ENCODE measurements around the gene CBARP. TPM values are rescaled to one million over a fixed set of nuclear protein-coding genes. Genes with fewer than 3 reads are reported as not detected.

Gene CBARP
- total and polyA plus RNA-seq, 2 of the 4 experiments (the other 2 are of a cell fraction): 0.18 to 3.9 TPM

GRCh38 chr19:1182068-1182467 lies 55.7 kb downstream of the CBARP start:
- BruUV-seq (replicated peaks): no TSS peak
- no peak overlapping the region for H2BK120ac ChIP-seq (ENCODE audit: low read depth, low read length)
- H3K4me2 ChIP-seq (ENCODE audit: low read depth, low read length): no peak overlapping the region
- H4K91ac ChIP-seq (ENCODE audit: insufficient read depth, low read depth, low read length): no peak overlapping the region
- intact Hi-C loops (cut with micrococcal nuclease) (no loop called here), dilution Hi-C loops (cut with HindIII; ENCODE audit: low sequenced_read_pairs, unreplicated experiment) (no loop called here), in situ Hi-C loops (cut with MboI; ENCODE audit: low sequenced_read_pairs) (no loop called here)
- no peak overlapping the region for H3K56ac ChIP-seq (ENCODE audit: extremely low read depth, insufficient read depth, low read length)
- TF ChIP-seq BHLHE40 (IDR thresholded peaks at IDR 0.05; ENCODE audit: low read depth, low read length) (no peak), MAFK (IDR thresholded peaks at IDR 0.05; ENCODE audit: low read depth, low read length) (no peak), CHD1 (IDR thresholded peaks at IDR 0.05; ENCODE audit: low read depth, low read length) (no peak), USF2 (IDR thresholded peaks at IDR 0.05; ENCODE audit: low read depth, low read length) (no peak), FOS (IDR thresholded peaks at IDR 0.05; ENCODE audit: low read depth, low read length) (no peak), MAZ (IDR thresholded peaks at IDR 0.05; ENCODE audit: borderline replicate concordance, low read depth, low read length) (no peak), CEBPB (IDR thresholded peaks at IDR 0.05; ENCODE audit: low read depth, low read length) (no peak), RFX5 (IDR thresholded peaks at IDR 0.05; ENCODE audit: low read depth, low read length) (no peak), POLR2A (IDR thresholded peaks at IDR 0.05; ENCODE audit: low read depth, low read length) (no peak), ELK1 (IDR thresholded peaks at IDR 0.05; ENCODE audit: borderline replicate concordance, low read depth, low read length) (no peak), MXI1 (IDR thresholded peaks at IDR 0.05; ENCODE audit: borderline replicate concordance, low read depth, low read length) (no peak)
- H4K8ac ChIP-seq (ENCODE audit: low read depth in 2 of 2, low read length in 2 of 2): no peak overlapping the region
- no peaks in the 10 kb centered on the region for H3K79me1 ChIP-seq (ENCODE audit: low read depth in 1 of 2, low read length in 2 of 2)
- WGBS, 2 experiments (ENCODE audit: extremely low coverage in 2 of 2, insufficient read length in 1 of 2): 100% methylated on average over 4 of the region's 10 CpGs; no CpG with 5 or more reads in 1 of the 2 experiments
- H3K27ac ChIP-seq (ENCODE audit: insufficient read depth, low read length): no peak overlapping the region
- H4K20me1 ChIP-seq (ENCODE audit: insufficient read depth, low read length): no peaks in the 10 kb centered on the region
- H3K18ac ChIP-seq (ENCODE audit: low read depth, low read length): no peak overlapping the region
- peak overlapping the region; percentile 87; the same call in 1 of the 2 replicates for H2AK5ac ChIP-seq (ENCODE audit: low read depth, low read length)
- no peak overlapping the region for H3K23ac ChIP-seq (ENCODE audit: low read depth, low read length)
- no peak overlapping the region for H3K9ac ChIP-seq (ENCODE audit: low read depth, low read length)
- no peaks in the 10 kb centered on the region for H3K36me3 ChIP-seq (ENCODE audit: control insufficient read depth, insufficient read depth, low read length)
- H3K14ac ChIP-seq (replicated peaks; ENCODE audit: low read depth, low read length): no peak overlapping the region
- peak overlapping the region; percentile 89 for H2AK9ac ChIP-seq (replicated peaks; ENCODE audit: low read depth, low read length, poor library complexity)
- POLR2A ChIA-PET (ENCODE audit: unreplicated experiment): no interaction called here
- no peak overlapping the region for H3K4me3 ChIP-seq (ENCODE audit: insufficient read depth, low read depth, low read length)
- H4K5ac ChIP-seq (ENCODE audit: low read depth, low read length): no peak overlapping the region
- no peak for DNase-seq
- no peaks in the 10 kb centered on the region for H3K9me3 ChIP-seq (ENCODE audit: control insufficient read depth, insufficient read depth, low read length)
- H2BK20ac ChIP-seq (ENCODE audit: low read depth, low read length): no peak overlapping the region
- no peaks in the 10 kb centered on the region for H3K27me3 ChIP-seq (ENCODE audit: control insufficient read depth, insufficient read depth, low read length)
- no peak overlapping the region for H2BK15ac ChIP-seq (ENCODE audit: low read depth, low read length)
- H3K4me1 ChIP-seq (ENCODE audit: control insufficient read depth, insufficient read depth, low read length): peaks cover 16% of the 10 kb centered on the region
- no peak for ATAC-seq (ENCODE audit: low read depth)
- CTCF ChIA-PET: no interaction called here
- H2BK5ac ChIP-seq (ENCODE audit: low read depth, low read length, poor library complexity, severe bottlenecking): no peak overlapping the region
- H3K4ac ChIP-seq (ENCODE audit: low read depth, low read length): 0 out of 2 replicates have a peak overlapping the region, but pooled peaks have one; percentile 35
- H3K9me1 ChIP-seq (ENCODE audit: insufficient read depth, low read length): 0 out of 2 replicates have a peak, but pooled peaks cover 1% of the 10 kb centered on the region
- H2AFZ ChIP-seq (replicated peaks; ENCODE audit: low read length, poor library complexity): no peak overlapping the region
